NB4 (cell line): ENCODE results near the gene DPH2.

Experiments used
- DNase-seq: peaks from one replicate; pipeline ENCODE4 v3.0.0; 2010; ENCODE audit warnings: low read depth
- H3K4me3 ChIP-seq: one replicate; pipeline ENCODE4 v1.5.1; 2011; ENCODE audit warnings: mild to moderate bottlenecking, low read depth, low read length, moderate library complexity
- CTCF ChIP-seq: IDR thresholded peaks from one replicate; pipeline ENCODE4 v1.5.1; 2012; ENCODE audit warnings: low read depth, low read length
- MAX ChIP-seq: IDR thresholded peaks from 2 replicates; pipeline ENCODE4 v1.6.1; 2011; ENCODE audit warnings: low read depth, low read length
- MYC ChIP-seq: IDR thresholded peaks from 2 replicates; pipeline ENCODE4 v1.6.1; 2011; ENCODE audit warnings: low read depth, low read length
- POLR2A ChIP-seq: IDR thresholded peaks from 2 replicates; pipeline ENCODE4 v1.6.1; 2011; ENCODE audit warnings: mild to moderate bottlenecking; ENCODE audit not compliant: insufficient read length; ENCODE audit errors: extremely low read depth

The DPH2 gene

GRCh38 chr1:43953361-43953760, 16.4 kb upstream of the DPH2 start:
- DNase-seq: no peak
- no peak overlapping the region for H3K4me3 ChIP-seq
- TF ChIP-seq CTCF (no peak), MYC (no peak)

GRCh38 chr1:43954036-43954435, 15.8 kb upstream of the DPH2 start:
- DNase-seq: no peak
- TF ChIP-seq POLR2A (no peak), MAX (no peak), MYC (no peak)
- H3K4me3 ChIP-seq: no peak overlapping the region

- no peak for TF ChIP-seq MAX
- no peak for TF ChIP-seq CTCF
- no peak for TF ChIP-seq POLR2A
- no peak for TF ChIP-seq MYC
- DNase-seq: no peak
- no peak overlapping the region for H3K4me3 ChIP-seq
These were observed 13.6 kb upstream of the DPH2 start for GRCh38 chr1:43956234-43956633.

GRCh38 chr1:43957407-43958040, 12.3 kb upstream of the DPH2 start:
- no peak overlapping the region for H3K4me3 ChIP-seq
- no peak for TF ChIP-seq POLR2A
- no peak for TF ChIP-seq MYC
- TF ChIP-seq CTCF: no peak
- no peak for TF ChIP-seq MAX
- no peak for DNase-seq

- no peak for DNase-seq
- TF ChIP-seq CTCF: no peak
- H3K4me3 ChIP-seq: no peak overlapping the region
These were observed 11.2 kb upstream of the DPH2 start for GRCh38 chr1:43958351-43959255.

GRCh38 chr1:43960798-43961197, 9.0 kb upstream of the DPH2 start:
- no peak for TF ChIP-seq CTCF
- TF ChIP-seq MAX: no peak
- TF ChIP-seq MYC: no peak
- no peak for TF ChIP-seq POLR2A
- no peak for DNase-seq
- H3K4me3 ChIP-seq: no peak overlapping the region
